A172 (cell line): ENCODE data around the gene PSAPL1. TPM values are rescaled to one million over a fixed set of nuclear protein-coding genes. Genes with fewer than 3 reads are reported as not detected.
"Not testable (repeated sequence)": the region's sequence is repeated elsewhere in the genome, so short reads cannot be mapped to it uniquely, and the experiment has no call there.

ENCODE experiments used
- DNase-seq: peaks from one replicate; pipeline ENCODE4 v3.0.0-alpha.2; 2015; ENCODE audit warnings: low spot score
- total RNA-seq: library from RNA; depleted of rRNA; stranded (reverse); fragments of >200 nt; shearing (Covaris generic); gene quantifications from 2 replicates; pipeline ENCODE4 v1.2.3, GENCODE V29; 2014

The PSAPL1 gene
- total RNA-seq, 1 experiment from 2014 or later, result not detected

GRCh38 chr4:7459471-7459870, 24.7 kb upstream of the PSAPL1 start:
- DNase-seq, result no peak

- DNase-seq, result no peak
Measured at GRCh38 chr4:7458477-7458876, 23.7 kb upstream of the PSAPL1 start.

GRCh38 chr4:7458066-7458425, 23.3 kb upstream of the PSAPL1 start:
- DNase-seq, result no peak

- no peak for DNase-seq
Measured at GRCh38 chr4:7457201-7458065, 22.7 kb upstream of the PSAPL1 start.

GRCh38 chr4:7452802-7453201, 18.1 kb upstream of the PSAPL1 start:
- DNase-seq, result not testable (repeated sequence)

- no peak for DNase-seq
Measured at GRCh38 chr4:7451800-7452199, 17.1 kb upstream of the PSAPL1 start.

- DNase-seq, result no peak
Measured at GRCh38 chr4:7451434-7451789, 16.7 kb upstream of the PSAPL1 start.

- no peak for DNase-seq
Measured at GRCh38 chr4:7450775-7451433, 16.2 kb upstream of the PSAPL1 start.

GRCh38 chr4:7448036-7448435, 13.3 kb upstream of the PSAPL1 start:
- no peak for DNase-seq

GRCh38 chr4:7447236-7447635, 12.5 kb upstream of the PSAPL1 start:
- DNase-seq, result no peak

GRCh38 chr4:7444731-7445130, 10.0 kb upstream of the PSAPL1 start:
- no peak for DNase-seq

GRCh38 chr4:7444314-7444713, 9.6 kb upstream of the PSAPL1 start:
- DNase-seq, result no peak

- DNase-seq, result no peak
Measured at GRCh38 chr4:7442574-7443162, 7.9 kb upstream of the PSAPL1 start.

- no peak for DNase-seq
Measured at GRCh38 chr4:7441201-7441600, 6.5 kb upstream of the PSAPL1 start.

- no peak for DNase-seq
Measured at GRCh38 chr4:7439699-7440098, 5.0 kb upstream of the PSAPL1 start.

- no peak for DNase-seq
Measured at GRCh38 chr4:7436256-7436655, 1.5 kb upstream of the PSAPL1 start.

GRCh38 chr4:7435471-7436061, 836 bp upstream of the PSAPL1 start:
- no peak for DNase-seq

- DNase-seq, result no peak
Measured at GRCh38 chr4:7434141-7434765, 477 bp downstream of the PSAPL1 start.

- DNase-seq, result no peak
Measured at GRCh38 chr4:7433376-7434140, 1.2 kb downstream of the PSAPL1 start.

- DNase-seq, result no peak
Measured at GRCh38 chr4:7432531-7433375, 2.0 kb downstream of the PSAPL1 start.
